Uterine smooth muscle cell (primary cell): ENCODE results near the gene PLEKHH3. TPM values are rescaled to one million over a fixed set of nuclear protein-coding genes. Genes with fewer than 3 reads are reported as not detected.

Source experiments
- total RNA-seq: library from RNA; depleted of rRNA; stranded (reverse); fragments of >200 nt; gene quantifications from 2 replicates; pipeline ENCODE4 v1.2.3, GENCODE V29; 2014

Gene PLEKHH3, protein sequence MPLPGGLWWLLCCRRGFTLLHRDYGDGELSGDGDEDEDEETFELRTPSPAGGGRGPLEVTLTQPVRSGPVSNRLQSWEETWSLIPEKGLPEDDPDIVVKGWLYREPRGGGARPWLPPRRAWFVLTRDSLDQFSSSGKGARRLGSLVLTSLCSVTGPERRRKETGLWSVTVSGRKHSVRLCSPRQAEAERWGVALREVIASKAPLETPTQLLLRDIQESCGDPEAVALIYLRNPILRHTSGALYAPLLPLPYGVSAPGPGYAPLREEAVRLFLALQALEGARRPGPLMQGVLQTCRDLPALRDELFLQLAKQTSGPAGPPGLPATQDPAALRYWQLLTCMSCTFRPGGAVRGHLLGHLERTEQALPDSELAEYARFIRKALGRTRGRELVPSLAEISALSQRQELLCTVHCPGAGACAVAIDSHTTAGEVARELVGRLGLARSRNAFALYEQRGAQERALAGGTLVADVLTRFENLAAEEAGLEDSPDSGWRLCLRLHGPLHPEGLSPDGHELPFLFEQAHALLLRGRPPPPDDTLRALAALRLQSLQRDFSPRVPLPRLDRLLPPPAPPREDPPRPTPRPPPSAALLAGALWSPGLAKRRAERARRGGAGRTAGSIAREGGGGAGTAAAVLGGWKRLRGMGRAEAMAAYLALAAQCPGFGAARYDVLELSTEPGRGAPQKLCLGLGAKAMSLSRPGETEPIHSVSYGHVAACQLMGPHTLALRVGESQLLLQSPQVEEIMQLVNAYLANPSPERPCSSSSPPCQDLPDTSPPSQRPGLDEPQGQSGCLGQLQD
- 14.6 and 20.4 TPM in 2 replicates for total RNA-seq

DNA sequence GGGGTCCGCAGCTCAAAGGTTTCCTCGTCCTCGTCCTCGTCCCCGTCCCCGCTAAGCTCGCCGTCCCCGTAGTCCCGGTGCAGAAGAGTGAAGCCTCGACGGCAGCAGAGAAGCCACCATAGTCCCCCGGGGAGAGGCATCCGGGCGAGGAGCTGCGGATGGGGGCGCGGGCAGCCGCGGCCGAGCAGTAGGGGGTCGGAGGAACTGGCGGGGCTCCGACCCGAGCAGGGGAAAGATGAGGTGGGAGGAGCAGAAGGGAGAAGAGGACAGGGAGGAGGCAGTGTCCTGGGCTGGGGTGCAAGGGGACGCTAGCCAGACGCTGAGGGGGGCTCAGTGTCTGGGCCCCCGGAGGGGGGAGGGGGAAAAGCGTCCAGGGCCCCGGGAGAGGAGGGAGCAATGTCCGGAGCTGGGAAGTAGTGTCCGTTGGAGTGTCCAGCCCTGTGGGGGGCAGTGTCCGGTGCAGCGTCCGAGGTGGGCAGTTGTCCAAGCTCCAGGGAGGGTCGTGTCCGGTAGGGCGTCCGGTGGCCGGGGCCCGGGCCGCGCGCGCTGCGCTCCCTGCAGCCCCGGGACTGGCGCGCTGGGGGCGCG is at the start of gene PLEKHH3:
Gene PLEKHH3, minus strand, starts transcription at position 571 of the 588 bp plus-strand sequence. Its CDS starts 431 bp downstream, at position 140.

DNA sequence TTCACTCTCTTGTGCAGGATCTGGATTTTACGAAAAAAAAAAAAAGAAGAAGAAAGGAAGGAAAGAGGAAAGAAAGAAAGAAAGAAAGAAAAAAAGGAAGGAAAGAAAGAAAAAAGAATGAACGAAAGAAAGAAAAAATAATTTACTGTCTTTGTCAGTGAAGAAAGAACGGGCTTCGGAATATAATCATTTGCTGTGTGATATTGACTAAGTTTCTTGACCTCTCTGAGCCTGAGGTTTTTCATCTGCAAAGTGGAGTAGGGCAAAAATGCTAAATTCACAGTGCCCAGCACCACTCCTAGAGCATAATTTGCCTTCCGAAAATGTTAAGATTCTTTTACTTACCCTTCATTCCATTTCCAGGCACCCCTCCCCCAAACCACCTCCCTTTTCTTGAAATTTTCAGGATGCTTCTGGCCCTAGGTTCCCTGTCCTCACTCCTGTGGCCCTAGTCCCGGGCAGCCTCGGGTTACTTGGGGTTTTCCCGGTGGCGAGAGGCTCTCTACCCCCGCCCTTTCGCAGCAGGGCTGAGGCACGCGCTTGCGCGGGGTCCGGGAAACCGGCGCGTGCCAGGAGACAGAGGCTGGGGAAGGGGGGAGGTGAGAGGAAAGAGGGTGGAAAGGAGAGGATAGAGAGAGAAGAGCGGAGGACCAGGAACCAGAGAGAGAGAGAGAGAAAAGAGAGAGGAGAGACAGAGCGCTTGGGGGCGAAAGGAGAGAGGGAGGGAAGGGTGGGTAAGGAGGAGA is 5.4 kb upstream of the PLEKHH3 start, which contains the start of gene CNTNAP1:
Gene CNTNAP1, plus strand, starts transcription at position 556 of the 746 bp plus-strand sequence. CDS start 299 bp downstream, outside the sequence.

DNA sequence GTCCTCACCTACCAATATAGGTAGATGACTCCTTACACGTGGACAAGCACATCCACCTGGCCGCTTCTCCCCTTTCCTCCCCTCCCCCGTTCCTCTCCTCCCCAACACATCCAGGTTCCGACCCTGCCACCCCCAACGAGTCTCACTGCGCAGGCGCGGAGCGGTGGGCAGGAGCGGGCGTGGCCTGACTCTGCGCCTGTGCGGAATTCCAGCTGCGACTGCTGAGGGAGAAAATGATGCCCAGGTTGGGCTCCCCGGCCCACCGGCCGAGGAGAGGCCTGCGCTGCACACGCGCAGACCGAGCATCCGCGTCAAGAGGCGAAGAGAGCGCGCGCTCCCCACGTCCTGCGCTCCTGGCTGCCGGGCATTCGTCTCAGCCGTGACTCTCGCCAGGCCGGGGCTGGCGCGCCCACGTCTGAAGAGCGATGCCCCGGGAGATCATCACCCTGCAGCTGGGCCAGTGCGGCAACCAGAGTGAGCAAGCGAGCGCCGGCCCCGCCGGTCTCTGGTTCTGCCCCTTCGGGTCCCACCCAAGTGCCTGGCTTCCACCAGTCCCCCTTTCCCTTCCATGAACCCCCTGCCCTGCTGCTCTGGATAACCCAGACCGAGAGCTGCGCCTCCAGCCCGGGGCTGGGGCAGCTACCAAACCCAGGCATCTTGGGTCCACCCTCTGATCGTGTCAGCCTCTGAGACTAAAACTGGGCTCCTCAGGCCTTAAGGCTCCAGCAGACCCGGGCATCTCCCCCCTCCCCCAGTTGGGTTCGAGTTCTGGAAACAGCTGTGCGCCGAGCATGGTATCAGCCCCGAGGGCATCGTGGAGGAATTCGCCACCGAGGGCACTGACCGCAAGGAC is 17.5 kb downstream of the PLEKHH3 start, which contains the start of gene TUBG2:
Gene TUBG2, plus strand, starts transcription at position 206 of the 853 bp plus-strand sequence. Its CDS starts 220 bp downstream, at position 426.

Other genes starting within 250 kb of the PLEKHH3 start
- gene ATP6V0A1, start 218.1 kb downstream of the PLEKHH3 start, total RNA-seq = 53.4 and 53.5 TPM in 2 replicates
- gene NAGLU, start 140.8 kb downstream of the PLEKHH3 start, total RNA-seq = 39.3 and 53.4 TPM in 2 replicates
- 2.3 and 3.7 TPM in 2 replicates for gene HSD17B1, start 124.1 kb downstream of the PLEKHH3 start, total RNA-seq
- gene COASY, start 114.8 kb downstream of the PLEKHH3 start, total RNA-seq = 15.1 and 16.3 TPM in 2 replicates
- gene MLX, start 109.9 kb downstream of the PLEKHH3 start, total RNA-seq = 39.9 and 45.2 TPM in 2 replicates
- 6.7 and 20.6 TPM in 2 replicates for gene PSMC3IP, start 99.3 kb downstream of the PLEKHH3 start, total RNA-seq
- gene RETREG3, start 67.6 kb downstream of the PLEKHH3 start, total RNA-seq = 44.9 and 55.6 TPM in 2 replicates
- gene TUBG1, start 67.3 kb downstream of the PLEKHH3 start, total RNA-seq = 16.4 and 31.3 TPM in 2 replicates
- gene TUBG2, start 17.7 kb downstream of the PLEKHH3 start, total RNA-seq = 7.4 and 11.0 TPM in 2 replicates
- gene CCR10, start 4.8 kb upstream of the PLEKHH3 start, total RNA-seq = 3.5 and 5.8 TPM in 2 replicates
- gene CNTNAP1, start 5.5 kb upstream of the PLEKHH3 start, total RNA-seq = 45.2 and 52.4 TPM in 2 replicates
- gene EZH1, start 68.0 kb upstream of the PLEKHH3 start, total RNA-seq = 18.6 and 24.0 TPM in 2 replicates
- 0.37 TPM in 1 of 2 replicates, not detected in the other for gene RAMP2, start 84.2 kb upstream of the PLEKHH3 start, total RNA-seq
- 62.7 and 87.4 TPM in 2 replicates for gene VPS25, start 96.5 kb upstream of the PLEKHH3 start, total RNA-seq
- 2.9 and 4.3 TPM in 2 replicates for gene WNK4, start 103.6 kb upstream of the PLEKHH3 start, total RNA-seq
- 58.2 and 72.0 TPM in 2 replicates for gene COA3, start 121.7 kb upstream of the PLEKHH3 start, total RNA-seq
- gene CNTD1, start 121.9 kb upstream of the PLEKHH3 start, total RNA-seq = 0.37 TPM in 1 of 2 replicates, not detected in the other
- gene BECN1, start 147.3 kb upstream of the PLEKHH3 start, total RNA-seq = 107 and 110 TPM in 2 replicates
- gene PSME3, start 156.4 kb upstream of the PLEKHH3 start, total RNA-seq = 58.4 and 103 TPM in 2 replicates
- gene AOC2, start 167.6 kb upstream of the PLEKHH3 start, total RNA-seq = 0.33 and 0.75 TPM in 2 replicates
- gene AOC3, start 174.2 kb upstream of the PLEKHH3 start, total RNA-seq = 0.11 and 0.12 TPM in 2 replicates
- not detected in 2 replicates for gene G6PC1, start 223.8 kb upstream of the PLEKHH3 start, total RNA-seq